OCI-LY7 (cell line): ENCODE data around the gene PHF21B.

ENCODE experiments used
- EZH2phosphoT487 ChIP-seq: fragments of 200-600 bp; sonication (generic); IDR thresholded peaks from 2 replicates; pipeline ENCODE4 v1.6.1; 2018; ENCODE audit warnings: low read depth, borderline replicate concordance, mild to moderate bottlenecking, mixed run types, antibody characterized with exemption, low read length, moderate library complexity, mixed read lengths
- TF ChIP-seq, protein P1 (sequence below): fragments of 200-600 bp; sonication (generic); conservative IDR thresholded peaks from 2 replicates; pipeline ENCODE4 v1.5.1; 2014; ENCODE audit warnings: mild to moderate bottlenecking, antibody characterized with exemption, low read length, moderate library complexity, mixed read lengths

DNA sequence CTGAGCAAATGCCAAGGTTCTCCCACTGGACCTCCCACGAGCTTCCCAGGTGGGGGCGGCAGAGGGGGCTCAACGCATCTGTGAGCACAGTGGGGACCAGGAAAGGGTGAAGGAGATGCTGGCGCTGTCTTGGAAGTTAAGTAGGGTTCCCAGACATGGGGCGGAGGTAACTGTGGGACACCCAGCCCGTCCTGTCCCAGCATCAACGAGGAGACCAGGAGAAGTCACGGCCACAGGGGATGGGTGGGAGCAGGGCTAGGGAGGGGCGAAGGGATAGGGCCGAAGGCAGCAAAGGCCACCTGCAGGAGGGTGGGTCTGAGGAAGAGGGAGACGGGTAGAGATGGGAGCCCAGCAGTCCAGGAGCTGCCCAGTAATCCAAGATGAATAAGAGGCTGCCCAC, 70.4 kb downstream of the PHF21B start:
- TF ChIP-seq, protein P1, sequence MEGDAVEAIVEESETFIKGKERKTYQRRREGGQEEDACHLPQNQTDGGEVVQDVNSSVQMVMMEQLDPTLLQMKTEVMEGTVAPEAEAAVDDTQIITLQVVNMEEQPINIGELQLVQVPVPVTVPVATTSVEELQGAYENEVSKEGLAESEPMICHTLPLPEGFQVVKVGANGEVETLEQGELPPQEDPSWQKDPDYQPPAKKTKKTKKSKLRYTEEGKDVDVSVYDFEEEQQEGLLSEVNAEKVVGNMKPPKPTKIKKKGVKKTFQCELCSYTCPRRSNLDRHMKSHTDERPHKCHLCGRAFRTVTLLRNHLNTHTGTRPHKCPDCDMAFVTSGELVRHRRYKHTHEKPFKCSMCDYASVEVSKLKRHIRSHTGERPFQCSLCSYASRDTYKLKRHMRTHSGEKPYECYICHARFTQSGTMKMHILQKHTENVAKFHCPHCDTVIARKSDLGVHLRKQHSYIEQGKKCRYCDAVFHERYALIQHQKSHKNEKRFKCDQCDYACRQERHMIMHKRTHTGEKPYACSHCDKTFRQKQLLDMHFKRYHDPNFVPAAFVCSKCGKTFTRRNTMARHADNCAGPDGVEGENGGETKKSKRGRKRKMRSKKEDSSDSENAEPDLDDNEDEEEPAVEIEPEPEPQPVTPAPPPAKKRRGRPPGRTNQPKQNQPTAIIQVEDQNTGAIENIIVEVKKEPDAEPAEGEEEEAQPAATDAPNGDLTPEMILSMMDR = no peak
- TF ChIP-seq EZH2phosphoT487 = no peak
